ENCODE results near the gene SAP30BP. TPM values are rescaled to one million over a fixed set of nuclear protein-coding genes. Genes with fewer than 3 reads are reported as not detected.

Gene SAP30BP
- total and polyA plus RNA-seq, 2 donors (not counting 3 experiments of a cell fraction or from before 2014, with no cell fraction given) = 116 to 151 TPM

- BruUV-seq (replicated peaks) = no TSS peak
- H4K20me1 ChIP-seq (replicated peaks; ENCODE audit: control insufficient read depth, extremely low read depth, insufficient read depth, low read length) = no peaks in the 10 kb centered on the region
- no peak for FAIRE-seq
Measured at GRCh38 chr17:75642784-75643642, 24.1 kb upstream of the SAP30BP start.

DNA sequence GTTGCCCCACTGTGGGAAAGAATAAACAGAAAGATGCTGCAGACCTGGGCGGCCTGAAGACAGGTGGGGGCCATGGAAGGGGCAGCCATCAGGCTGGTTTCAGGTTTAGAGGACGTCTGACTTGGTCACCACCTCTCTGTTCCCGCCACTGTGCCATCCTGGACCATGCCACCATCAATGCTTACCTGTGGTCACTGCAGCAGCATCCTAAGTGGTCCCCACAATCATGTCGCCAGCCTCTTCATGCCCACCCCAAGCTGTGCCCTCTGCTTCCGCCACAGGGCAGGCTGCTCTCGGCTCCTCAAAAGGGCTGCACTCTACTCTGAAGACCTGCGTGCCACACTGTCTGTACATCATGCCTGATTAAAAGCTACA, 23.5 kb upstream of the SAP30BP start:
- H3K36me3 ChIP-seq (ENCODE audit: control insufficient read depth in 2 of 2, extremely low read depth in 1 of 2, insufficient read depth in 2 of 2, low read length in 2 of 2) = peaks cover 0 to 3% of the 10 kb centered on the region in 2 experiments
- dilution Hi-C loops (cut with MboI; ENCODE audit: extremely low pct_ligation_motif_present, low sequenced_read_pairs) (no loop called here), intact Hi-C loops (cut with micrococcal nuclease) (no loop called here)
- H3K9ac ChIP-seq (replicated peaks; ENCODE audit: extremely low read depth, insufficient read depth, low read length) = no peak overlapping the region
- FAIRE-seq = no peak
- peaks cover 16% of the 10 kb centered on the region for H3K4me1 ChIP-seq (ENCODE audit: control insufficient read depth, extremely low read depth, insufficient read depth, low read length)
- POLR2A ChIA-PET = no interaction called here
- no peaks in the 10 kb centered on the region for H3K9me1 ChIP-seq (replicated peaks; ENCODE audit: control insufficient read depth, extremely low read depth, insufficient read depth, low read length)
- H4K20me1 ChIP-seq (replicated peaks; ENCODE audit: control insufficient read depth, extremely low read depth, insufficient read depth, low read length) = no peaks in the 10 kb centered on the region
- no peak overlapping the region for H3K4me2 ChIP-seq (ENCODE audit: insufficient read depth, low read length)
- no peak for TF ChIP-seq POLR2AphosphoS5 (IDR thresholded peaks at IDR 0.05; ENCODE audit: insufficient read depth, low read depth, low read length)
- TF ChIP-seq MYC (IDR thresholded peaks at IDR 0.05; ENCODE audit: low read depth, low read length) = no peak
- no peak for TF ChIP-seq GATA2 (IDR thresholded peaks at IDR 0.05; ENCODE audit: insufficient read depth, insufficient read length, low read depth, low read length)
- no peak for TF ChIP-seq POLR2A (IDR thresholded peaks at IDR 0.05; ENCODE audit: low read depth, low read length)
- no peak for TF ChIP-seq JUN (IDR thresholded peaks at IDR 0.05; ENCODE audit: borderline replicate concordance, insufficient read depth, insufficient read length, low read depth)
- no peak for TF ChIP-seq MAX (IDR thresholded peaks at IDR 0.05; ENCODE audit: insufficient read depth, insufficient read length)
- no peak for TF ChIP-seq EZH2 (IDR thresholded peaks at IDR 0.05; ENCODE audit: borderline replicate concordance, low read depth, low read length, severe bottlenecking)
- no peak for TF ChIP-seq FOS (IDR thresholded peaks at IDR 0.05; ENCODE audit: borderline replicate concordance, insufficient read depth, low read length)
- TF ChIP-seq, protein P1, sequence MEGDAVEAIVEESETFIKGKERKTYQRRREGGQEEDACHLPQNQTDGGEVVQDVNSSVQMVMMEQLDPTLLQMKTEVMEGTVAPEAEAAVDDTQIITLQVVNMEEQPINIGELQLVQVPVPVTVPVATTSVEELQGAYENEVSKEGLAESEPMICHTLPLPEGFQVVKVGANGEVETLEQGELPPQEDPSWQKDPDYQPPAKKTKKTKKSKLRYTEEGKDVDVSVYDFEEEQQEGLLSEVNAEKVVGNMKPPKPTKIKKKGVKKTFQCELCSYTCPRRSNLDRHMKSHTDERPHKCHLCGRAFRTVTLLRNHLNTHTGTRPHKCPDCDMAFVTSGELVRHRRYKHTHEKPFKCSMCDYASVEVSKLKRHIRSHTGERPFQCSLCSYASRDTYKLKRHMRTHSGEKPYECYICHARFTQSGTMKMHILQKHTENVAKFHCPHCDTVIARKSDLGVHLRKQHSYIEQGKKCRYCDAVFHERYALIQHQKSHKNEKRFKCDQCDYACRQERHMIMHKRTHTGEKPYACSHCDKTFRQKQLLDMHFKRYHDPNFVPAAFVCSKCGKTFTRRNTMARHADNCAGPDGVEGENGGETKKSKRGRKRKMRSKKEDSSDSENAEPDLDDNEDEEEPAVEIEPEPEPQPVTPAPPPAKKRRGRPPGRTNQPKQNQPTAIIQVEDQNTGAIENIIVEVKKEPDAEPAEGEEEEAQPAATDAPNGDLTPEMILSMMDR (IDR thresholded peaks at IDR 0.05; ENCODE audit: extremely low read depth in 1 of 2, insufficient read depth in 1 of 2, low read depth in 1 of 2, low read length in 2 of 2) = no peak
- no peak overlapping the region for H3K4me3 ChIP-seq (replicated peaks in 1 of 3; ENCODE audit: insufficient read depth in 1 of 3, low read depth in 1 of 3, low read length in 3 of 3)
- H2AFZ ChIP-seq (ENCODE audit: low read depth, low read length) = no peak overlapping the region
- no peaks in the 10 kb centered on the region for H3K79me2 ChIP-seq (ENCODE audit: control insufficient read depth, insufficient read depth, low read length)
- no peaks in the 10 kb centered on the region for H3K9me3 ChIP-seq (replicated peaks; ENCODE audit: control insufficient read depth, insufficient read depth, low read length)
- H3K27ac ChIP-seq (ENCODE audit: insufficient read depth, low read depth, low read length) = no peak overlapping the region
- no peak for DNase-seq (ENCODE audit: low read depth, low spot score)
- no peaks in the 10 kb centered on the region for H3K27me3 ChIP-seq (ENCODE audit: control insufficient read depth in 2 of 2, insufficient read depth in 2 of 2, low read length in 2 of 2)
- CTCF ChIA-PET = interaction anchor here (3.1 to 19.2 kb wide), 2 partner anchors 8 to 105 kb away, joined by 14 to 446 read pairs; partner anchors contain the start of gene SMIM5
- no TSS peak for BruUV-seq (replicated peaks)

More at GRCh38 chr17:75642784-75643642, 24.1 kb upstream of the SAP30BP start:
- POLR2A ChIA-PET = interaction anchor here (1.2 kb wide), 1 partner anchor 10 kb away, joined by 3 read pairs; the partner anchor contains the start of gene SMIM5
- H3K27me3 ChIP-seq (ENCODE audit: control insufficient read depth in 2 of 2, insufficient read depth in 2 of 2, low read length in 2 of 2) = no peaks in the 10 kb centered on the region
- intact Hi-C loops (cut with micrococcal nuclease) = no loop called here
- no peak for TF ChIP-seq MYC (IDR thresholded peaks at IDR 0.05; ENCODE audit: low read depth, low read length)
- no peaks in the 10 kb centered on the region for H3K79me2 ChIP-seq (ENCODE audit: control insufficient read depth, insufficient read depth, low read length)
- no peak for DNase-seq (ENCODE audit: low read depth, low spot score)
- no peak overlapping the region for H3K4me3 ChIP-seq (replicated peaks in 1 of 3; ENCODE audit: insufficient read depth in 1 of 3, low read depth in 1 of 3, low read length in 3 of 3)
- no peak overlapping the region for H3K4me2 ChIP-seq (ENCODE audit: insufficient read depth, low read length)
- H3K27ac ChIP-seq (ENCODE audit: insufficient read depth, low read depth, low read length) = no peak overlapping the region
- dilution Hi-C loops (cut with MboI; ENCODE audit: extremely low pct_ligation_motif_present, low sequenced_read_pairs) = no loop called here
- H3K4me1 ChIP-seq (ENCODE audit: control insufficient read depth, extremely low read depth, insufficient read depth, low read length) = peaks cover 16% of the 10 kb centered on the region
- CTCF ChIA-PET = interaction anchor here (1.5 to 19.2 kb wide), 4 partner anchors 8 to 106 kb away, joined by 3 to 446 read pairs (median 15); partner anchors contain the start of gene SMIM5
- H3K36me3 ChIP-seq (ENCODE audit: control insufficient read depth in 2 of 2, extremely low read depth in 1 of 2, insufficient read depth in 2 of 2, low read length in 2 of 2) = peaks cover 0 to 3% of the 10 kb centered on the region in 2 experiments
- H3K9ac ChIP-seq (replicated peaks; ENCODE audit: extremely low read depth, insufficient read depth, low read length) = no peak overlapping the region
- H3K9me1 ChIP-seq (replicated peaks; ENCODE audit: control insufficient read depth, extremely low read depth, insufficient read depth, low read length) = no peaks in the 10 kb centered on the region
- H2AFZ ChIP-seq (ENCODE audit: low read depth, low read length) = no peak overlapping the region
- no peaks in the 10 kb centered on the region for H3K9me3 ChIP-seq (replicated peaks; ENCODE audit: control insufficient read depth, insufficient read depth, low read length)

Measured in endothelial cell of umbilical vein (primary cell).